Fibroblast of mammary gland (primary cell): Measurements from ENCODE around the gene SMIM8.

Experiments used
- DNase-seq: peaks from one replicate; pipeline ENCODE4 v3.0.0-alpha.2; 2010; ENCODE audit warnings: low read depth
- H3K4me3 ChIP-seq: 2 replicates; pipeline ENCODE4 v1.5.1; 2011; ENCODE audit warnings: low read depth, mild to moderate bottlenecking, low read length, moderate library complexity; ENCODE audit not compliant: control insufficient read depth
- TF ChIP-seq, protein P1 (sequence below): conservative IDR thresholded peaks from 2 replicates; pipeline ENCODE4 v1.5.1; 2011; ENCODE audit warnings: low read depth, low read length, inconsistent platforms; ENCODE audit not compliant: control insufficient read depth, insufficient read depth

The SMIM8 gene

GRCh38 chr6:87357479-87358196 is 35.2 kb downstream of the SMIM8 start:
- no peak overlapping the region for H3K4me3 ChIP-seq
- no peak for DNase-seq
- TF ChIP-seq, protein P1, sequence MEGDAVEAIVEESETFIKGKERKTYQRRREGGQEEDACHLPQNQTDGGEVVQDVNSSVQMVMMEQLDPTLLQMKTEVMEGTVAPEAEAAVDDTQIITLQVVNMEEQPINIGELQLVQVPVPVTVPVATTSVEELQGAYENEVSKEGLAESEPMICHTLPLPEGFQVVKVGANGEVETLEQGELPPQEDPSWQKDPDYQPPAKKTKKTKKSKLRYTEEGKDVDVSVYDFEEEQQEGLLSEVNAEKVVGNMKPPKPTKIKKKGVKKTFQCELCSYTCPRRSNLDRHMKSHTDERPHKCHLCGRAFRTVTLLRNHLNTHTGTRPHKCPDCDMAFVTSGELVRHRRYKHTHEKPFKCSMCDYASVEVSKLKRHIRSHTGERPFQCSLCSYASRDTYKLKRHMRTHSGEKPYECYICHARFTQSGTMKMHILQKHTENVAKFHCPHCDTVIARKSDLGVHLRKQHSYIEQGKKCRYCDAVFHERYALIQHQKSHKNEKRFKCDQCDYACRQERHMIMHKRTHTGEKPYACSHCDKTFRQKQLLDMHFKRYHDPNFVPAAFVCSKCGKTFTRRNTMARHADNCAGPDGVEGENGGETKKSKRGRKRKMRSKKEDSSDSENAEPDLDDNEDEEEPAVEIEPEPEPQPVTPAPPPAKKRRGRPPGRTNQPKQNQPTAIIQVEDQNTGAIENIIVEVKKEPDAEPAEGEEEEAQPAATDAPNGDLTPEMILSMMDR = no peak

DNA sequence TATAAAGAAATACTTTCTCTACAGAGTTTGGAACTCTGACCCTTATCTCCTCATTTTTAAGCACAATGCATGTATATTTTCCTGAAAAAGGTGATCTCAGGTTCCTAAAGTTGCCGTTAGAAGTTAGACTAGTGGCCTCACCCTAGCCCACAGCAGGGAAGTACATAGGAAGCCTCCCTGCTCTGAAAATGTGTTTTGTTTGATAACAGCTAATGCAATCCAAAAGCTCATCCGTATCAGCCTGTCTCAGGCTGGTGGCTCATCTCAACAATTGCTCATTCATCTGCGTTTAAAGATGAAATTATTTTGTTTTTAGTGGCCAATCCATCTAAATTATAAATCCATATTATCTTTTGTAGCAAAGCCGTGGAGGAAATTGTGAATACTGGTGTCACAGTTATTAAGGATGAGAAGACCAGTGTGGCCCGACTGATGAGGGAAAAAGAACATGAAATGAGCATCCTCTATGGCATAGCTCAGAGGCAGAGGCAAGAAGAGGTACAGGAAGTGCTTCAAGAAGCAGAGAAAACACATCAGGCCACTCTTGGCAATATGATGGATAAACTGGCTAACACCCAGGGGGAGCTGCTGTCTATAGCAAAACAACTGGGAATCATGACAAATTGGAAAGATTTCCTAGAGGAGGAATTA is 42.3 kb downstream of the SMIM8 start:
- no peak overlapping the region for H3K4me3 ChIP-seq
- TF ChIP-seq, protein P1 = no peak
- DNase-seq = no peak

- H3K4me3 ChIP-seq = no peak overlapping the region
- DNase-seq = peak; percentile 54
- TF ChIP-seq, protein P1 = no peak
Observed at GRCh38 chr6:87366072-87366827, 43.9 kb downstream of the SMIM8 start.

GRCh38 chr6:87366899-87367298 is 44.5 kb downstream of the SMIM8 start:
- TF ChIP-seq, protein P1 = no peak
- no peak for DNase-seq
- H3K4me3 ChIP-seq = no peak overlapping the region

DNA sequence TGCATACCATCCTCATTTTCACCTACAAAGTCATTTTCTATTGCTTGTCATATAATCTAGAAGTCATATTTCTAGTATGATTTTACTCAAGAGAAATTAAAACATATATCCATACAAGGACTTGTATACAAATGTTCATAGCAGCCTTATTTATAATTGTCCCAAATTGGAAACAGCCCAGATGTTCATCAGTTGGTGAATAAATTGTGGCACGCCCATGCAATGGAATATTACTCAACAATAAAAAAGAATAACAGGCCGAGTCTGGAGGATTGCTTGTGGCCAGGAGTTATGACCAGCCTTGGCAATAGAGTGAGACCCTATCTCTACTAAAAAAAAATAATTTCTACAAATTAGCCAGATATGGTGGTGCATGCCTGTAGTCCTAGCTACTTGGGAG is 51.0 kb downstream of the SMIM8 start:
- no peak overlapping the region for H3K4me3 ChIP-seq
- DNase-seq = no peak
- TF ChIP-seq, protein P1 = no peak

GRCh38 chr6:87375315-87375714 is 52.9 kb downstream of the SMIM8 start:
- no peak for DNase-seq
- TF ChIP-seq, protein P1 = no peak
- no peak overlapping the region for H3K4me3 ChIP-seq
